ENCODE data around the gene COG1. TPM values are rescaled to one million over a fixed set of nuclear protein-coding genes. Genes with fewer than 3 reads are reported as not detected.

Gene COG1
- total and polyA plus RNA-seq, 11 donors: 20.2 to 78.7 (median 55.1) TPM

DNA sequence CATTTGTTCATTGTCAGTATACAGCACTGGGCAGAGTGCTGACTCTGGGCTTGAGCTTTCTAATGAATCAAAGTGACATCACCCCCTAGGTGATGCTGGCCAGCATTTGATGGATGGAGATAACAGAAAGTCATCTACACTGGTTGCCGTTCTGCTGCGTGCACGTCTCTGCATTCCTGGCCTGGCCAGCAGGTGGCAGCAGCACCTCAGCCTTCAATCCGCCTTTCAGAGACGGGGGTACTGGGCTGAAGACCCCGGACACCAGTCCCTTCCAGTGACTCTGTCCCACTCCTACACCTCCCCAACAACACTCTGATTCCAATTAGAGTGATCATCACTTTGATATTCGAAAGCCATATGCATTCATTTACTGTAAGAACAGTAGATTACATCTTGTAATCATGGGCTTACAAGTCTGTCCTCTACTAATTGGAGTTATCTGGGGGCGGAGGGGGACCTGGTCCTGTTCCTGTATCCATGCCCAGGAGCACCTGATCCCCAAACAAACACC is 62.9 kb downstream of the COG1 start:
- peak; percentile 59 to 79 (median 68) for ATAC-seq
- TF ChIP-seq, protein P1, sequence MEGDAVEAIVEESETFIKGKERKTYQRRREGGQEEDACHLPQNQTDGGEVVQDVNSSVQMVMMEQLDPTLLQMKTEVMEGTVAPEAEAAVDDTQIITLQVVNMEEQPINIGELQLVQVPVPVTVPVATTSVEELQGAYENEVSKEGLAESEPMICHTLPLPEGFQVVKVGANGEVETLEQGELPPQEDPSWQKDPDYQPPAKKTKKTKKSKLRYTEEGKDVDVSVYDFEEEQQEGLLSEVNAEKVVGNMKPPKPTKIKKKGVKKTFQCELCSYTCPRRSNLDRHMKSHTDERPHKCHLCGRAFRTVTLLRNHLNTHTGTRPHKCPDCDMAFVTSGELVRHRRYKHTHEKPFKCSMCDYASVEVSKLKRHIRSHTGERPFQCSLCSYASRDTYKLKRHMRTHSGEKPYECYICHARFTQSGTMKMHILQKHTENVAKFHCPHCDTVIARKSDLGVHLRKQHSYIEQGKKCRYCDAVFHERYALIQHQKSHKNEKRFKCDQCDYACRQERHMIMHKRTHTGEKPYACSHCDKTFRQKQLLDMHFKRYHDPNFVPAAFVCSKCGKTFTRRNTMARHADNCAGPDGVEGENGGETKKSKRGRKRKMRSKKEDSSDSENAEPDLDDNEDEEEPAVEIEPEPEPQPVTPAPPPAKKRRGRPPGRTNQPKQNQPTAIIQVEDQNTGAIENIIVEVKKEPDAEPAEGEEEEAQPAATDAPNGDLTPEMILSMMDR (IDR thresholded peaks at IDR 0.05): peak; percentile 93 to 100 (median 98)
- no peak for TF ChIP-seq POLR2A (IDR thresholded peaks at IDR 0.05)
- intact Hi-C loops (cut with DNase I): loop anchor here (1.0 to 10.0 kb wide), 9 partner anchors 49 to 919 kb away; partner anchors contain the start of gene CDC42EP4 (in 1 of the 10)
- no peak overlapping the region for H3K27ac ChIP-seq
- no peaks in the 10 kb centered on the region for H3K9me3 ChIP-seq
- DNase-seq: peak in 3 of 5 donors; percentile 37 to 75 (median 54)
- H3K4me1 ChIP-seq: peaks cover 0 to 9% (median 0%) of the 10 kb centered on the region in 12 donors
- no peak overlapping the region for H3K4me3 ChIP-seq
- H3K27me3 ChIP-seq: no peaks in the 10 kb centered on the region
- no peaks in the 10 kb centered on the region for H3K36me3 ChIP-seq
- 5 to 8% (median 5%) methylated on average over 8 of the region's 8 CpGs for WGBS, 4 donors

DNA sequence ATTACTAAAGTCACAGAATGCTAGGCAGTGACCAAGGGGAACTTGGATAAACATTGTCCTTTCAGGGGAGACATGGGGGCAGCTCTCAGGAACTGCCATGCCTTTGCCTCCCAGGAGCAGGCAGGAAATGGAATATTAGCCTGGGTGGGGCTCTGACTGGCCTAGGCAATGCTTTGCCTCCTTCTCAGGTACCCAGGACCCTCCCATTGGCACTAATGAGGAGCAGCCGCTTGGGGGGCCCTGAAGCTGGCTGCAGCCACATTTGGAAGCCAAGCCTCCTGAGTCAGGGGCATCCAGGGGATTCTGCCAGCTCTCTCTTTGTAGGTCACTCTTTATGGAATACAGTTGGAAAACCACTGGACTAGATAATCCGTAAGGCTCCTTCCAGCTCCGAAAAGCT is 63.4 kb downstream of the COG1 start:
- Histone ChIP-seq H3K27ac (no peak overlapping the region), H3K27me3 (no peaks in the 10 kb centered on the region), H3K36me3 (no peaks in the 10 kb centered on the region), H3K4me3 (no peak overlapping the region), H3K9me3 (no peaks in the 10 kb centered on the region), H3K4me1 (peaks cover 0 to 9% (median 0%) of the 10 kb centered on the region in 12 donors)
- 92 to 100% (median 98%) methylated on average over 2 to 3 of the region's 3 CpGs for WGBS, 4 donors
- intact Hi-C loops (cut with DNase I): loop anchor here in 8 of 10 donors (1.0 to 10.0 kb wide), 9 partner anchors 49 to 919 kb away; partner anchors contain the start of gene CDC42EP4 (in 1 of the 8)
- ATAC-seq: no peak
- TF ChIP-seq POLR2A (IDR thresholded peaks at IDR 0.05): no peak
- TF ChIP-seq, protein P1 (IDR thresholded peaks at IDR 0.05): no peak
- no peak for DNase-seq

DNA sequence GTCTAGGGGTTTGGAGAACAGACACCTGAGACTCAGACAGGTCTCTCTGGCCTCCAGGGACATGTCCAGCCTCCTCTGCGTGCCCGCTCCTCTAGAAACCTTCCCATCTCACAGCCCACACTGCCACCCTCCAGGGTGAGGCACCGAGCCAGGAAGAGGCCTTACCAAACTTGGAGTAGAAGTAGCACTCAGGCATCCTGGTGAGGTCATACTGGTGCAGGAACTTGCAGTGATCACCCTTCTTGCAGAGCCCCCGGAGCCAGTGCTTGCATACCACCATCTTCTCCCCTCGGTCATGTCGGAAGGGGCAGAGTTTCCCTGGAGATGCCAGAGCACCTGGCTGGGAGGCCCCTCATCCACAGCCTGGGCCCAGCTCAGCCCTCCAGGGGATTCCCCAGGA is 64.7 kb downstream of the COG1 start:
- intact Hi-C loops (cut with DNase I): loop anchor here in 7 of 10 donors (2.0 to 10.0 kb wide), 7 partner anchors 47 to 917 kb away; partner anchors contain the start of gene CDC42EP4 (in 1 of the 7)

More for the DNA sequence above, 64.7 kb downstream of the COG1 start:
- 82 to 89% (median 86%) methylated on average over 6 of the region's 6 CpGs for WGBS, 4 donors
- no peak overlapping the region for H3K4me3 ChIP-seq
- no peaks in the 10 kb centered on the region for H3K9me3 ChIP-seq
- ATAC-seq (no peak), DNase-seq (no peak)
- H3K27ac ChIP-seq: no peak overlapping the region
- H3K4me1 ChIP-seq: peaks cover 0 to 12% (median 0%) of the 10 kb centered on the region in 12 donors
- no peaks in the 10 kb centered on the region for H3K27me3 ChIP-seq
- TF ChIP-seq POLR2A (IDR thresholded peaks at IDR 0.05): no peak
- TF ChIP-seq, protein P1 (IDR thresholded peaks at IDR 0.05): no peak
- H3K36me3 ChIP-seq: no peaks in the 10 kb centered on the region

Other genes starting within 250 kb of the COG1 start
- gene SLC39A11, start 100.4 kb upstream of the COG1 start, total RNA-seq: 10 to 100 TPM in 3 of 9 donors, 1 to 10 TPM in 6; 5.6 to 23.3 (median 8.6) TPM
- 1 to 10 TPM; 2.5 to 6.7 TPM for gene SLC39A11, start 100.4 kb upstream of the COG1 start, polyA plus RNA-seq
- 1 to 10 TPM in 3 of 9 donors, under 1 TPM in 6; 0.09 to 2.4 (median 0.23) TPM for gene SSTR2, start 28.0 kb upstream of the COG1 start, total RNA-seq
- under 1 TPM; 0.12 to 0.27 TPM for gene SSTR2, start 28.0 kb upstream of the COG1 start, polyA plus RNA-seq
- not detected for gene CPSF4L, start 68.8 kb downstream of the COG1 start, total RNA-seq
- gene CPSF4L, start 68.8 kb downstream of the COG1 start, polyA plus RNA-seq: not detected
- gene CDC42EP4, start 118.9 kb downstream of the COG1 start, total RNA-seq: 100 to 1,000 TPM in 1 of 9 donors, 10 to 100 TPM in 8; 21.8 to 103 (median 37.5) TPM
- 10 to 100 TPM; 18.6 to 65.3 TPM for gene CDC42EP4, start 118.9 kb downstream of the COG1 start, polyA plus RNA-seq